ENCODE data around the gene OOEP.

Gene OOEP

GRCh38 chr6:73369563-73369962, at the start of gene OOEP:
TSS of gene OOEP (minus strand) at chr6:73369897. CDS start at chr6:73369792, 105 bp downstream.
- TF ChIP-seq CTCF (IDR thresholded peaks at IDR 0.05; ENCODE audit: extremely low read depth, missing control alignments), result no peak

GRCh38 chr6:73418081-73418741, 48.5 kb upstream of the OOEP start:
- no peak for DNase-seq (ENCODE audit: low spot score)
- no peak for TF ChIP-seq CTCF (IDR thresholded peaks at IDR 0.05; ENCODE audit: extremely low read depth, missing control alignments)

More at GRCh38 chr6:73369563-73369962, at the start of gene OOEP:
- DNase-seq (ENCODE audit: low spot score), result no peak

- TF ChIP-seq CTCF (IDR thresholded peaks at IDR 0.05; ENCODE audit: extremely low read depth, missing control alignments), result no peak
- no peak for DNase-seq (ENCODE audit: low spot score)
These were observed 43.4 kb upstream of the OOEP start for GRCh38 chr6:73413102-73413501.

DNA sequence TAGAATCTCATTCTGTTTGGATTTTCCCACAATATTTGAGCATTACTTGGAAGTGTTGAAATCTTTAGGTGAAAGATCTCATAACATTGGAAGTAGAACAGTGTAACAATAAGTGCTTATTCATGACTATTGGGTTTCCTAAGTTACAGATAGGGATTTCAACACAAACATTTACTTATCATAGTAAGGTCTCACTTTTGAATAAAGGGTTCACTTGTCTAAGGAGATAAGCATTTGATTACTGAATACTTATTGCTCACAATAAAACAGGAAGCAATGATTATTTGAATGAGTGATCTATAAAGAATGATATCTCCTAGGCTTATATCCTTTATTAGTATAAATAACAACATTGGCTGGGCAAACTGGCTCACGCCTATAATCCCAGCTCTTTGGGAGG, 39.7 kb upstream of the OOEP start:
- no peak for DNase-seq (ENCODE audit: low spot score)
- TF ChIP-seq CTCF (IDR thresholded peaks at IDR 0.05; ENCODE audit: extremely low read depth, missing control alignments), result no peak

- DNase-seq (ENCODE audit: low spot score), result no peak
- no peak for TF ChIP-seq CTCF (IDR thresholded peaks at IDR 0.05; ENCODE audit: extremely low read depth, missing control alignments)
These were observed 31.0 kb upstream of the OOEP start for GRCh38 chr6:73400656-73401055.

GRCh38 chr6:73395875-73396274, 26.2 kb upstream of the OOEP start:
- DNase-seq (ENCODE audit: low spot score), result no peak
- no peak for TF ChIP-seq CTCF (IDR thresholded peaks at IDR 0.05; ENCODE audit: extremely low read depth, missing control alignments)

DNA sequence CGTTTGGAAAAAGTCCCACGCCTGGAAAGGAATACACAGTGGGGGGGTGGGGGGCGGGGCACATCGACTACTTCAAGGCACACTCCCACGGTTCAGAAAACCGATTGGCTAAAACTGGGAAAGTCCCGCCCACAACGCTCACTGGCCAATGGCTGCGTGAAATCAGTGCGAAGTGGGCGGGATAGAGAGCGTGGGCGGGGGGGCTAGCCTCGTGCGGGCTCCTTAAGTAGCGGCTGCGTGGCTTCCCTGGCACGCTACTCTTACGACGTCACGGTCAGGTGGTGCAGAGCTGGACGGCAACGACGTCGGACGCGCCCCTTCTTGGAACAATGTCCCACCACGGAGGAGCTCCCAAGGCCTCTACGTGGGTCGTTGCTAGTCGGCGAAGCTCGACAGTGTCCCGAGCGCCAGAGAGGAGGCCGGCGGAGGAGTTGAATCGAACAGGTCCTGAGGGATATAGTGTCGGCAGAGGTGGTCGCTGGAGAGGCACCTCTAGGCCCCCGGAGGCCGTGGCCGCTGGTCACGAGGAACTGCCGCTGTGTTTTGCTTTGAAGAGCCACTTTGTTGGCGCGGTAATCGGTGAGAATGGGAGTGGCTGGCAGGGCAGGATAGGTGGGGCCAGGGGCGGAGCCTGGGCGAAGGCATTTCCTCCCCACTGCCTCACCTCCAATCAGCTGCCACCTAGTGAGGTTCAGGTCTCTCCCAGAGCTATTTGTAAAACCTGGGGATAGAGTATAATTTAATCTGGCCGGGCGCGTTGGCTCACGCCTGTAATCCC, 25.1 kb upstream of the OOEP start, which contains the start of gene DDX43:
DDX43 (plus strand) TSS at position 252 of the 778 bp plus-strand sequence; CDS start at position 330, 78 bp downstream.
- no peak for DNase-seq (ENCODE audit: low spot score)
- TF ChIP-seq CTCF (IDR thresholded peaks at IDR 0.05; ENCODE audit: extremely low read depth, missing control alignments), result no peak

All from GM20000 (cell line).